ENCODE data around the gene IFRD2. TPM values are rescaled to one million over a fixed set of nuclear protein-coding genes. Genes with fewer than 3 reads are reported as not detected.

Gene IFRD2, protein sequence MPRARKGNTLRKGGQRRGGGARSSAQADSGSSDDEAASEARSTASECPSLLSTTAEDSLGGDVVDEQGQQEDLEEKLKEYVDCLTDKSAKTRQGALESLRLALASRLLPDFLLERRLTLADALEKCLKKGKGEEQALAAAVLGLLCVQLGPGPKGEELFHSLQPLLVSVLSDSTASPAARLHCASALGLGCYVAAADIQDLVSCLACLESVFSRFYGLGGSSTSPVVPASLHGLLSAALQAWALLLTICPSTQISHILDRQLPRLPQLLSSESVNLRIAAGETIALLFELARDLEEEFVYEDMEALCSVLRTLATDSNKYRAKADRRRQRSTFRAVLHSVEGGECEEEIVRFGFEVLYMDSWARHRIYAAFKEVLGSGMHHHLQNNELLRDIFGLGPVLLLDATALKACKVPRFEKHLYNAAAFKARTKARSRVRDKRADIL
- total RNA-seq (10 to 100 TPM; 46.7 to 59.1 (median 52.7) TPM), polyA plus RNA-seq (10 to 100 TPM; 24.5 to 73.1 (median 31.2) TPM)

DNA sequence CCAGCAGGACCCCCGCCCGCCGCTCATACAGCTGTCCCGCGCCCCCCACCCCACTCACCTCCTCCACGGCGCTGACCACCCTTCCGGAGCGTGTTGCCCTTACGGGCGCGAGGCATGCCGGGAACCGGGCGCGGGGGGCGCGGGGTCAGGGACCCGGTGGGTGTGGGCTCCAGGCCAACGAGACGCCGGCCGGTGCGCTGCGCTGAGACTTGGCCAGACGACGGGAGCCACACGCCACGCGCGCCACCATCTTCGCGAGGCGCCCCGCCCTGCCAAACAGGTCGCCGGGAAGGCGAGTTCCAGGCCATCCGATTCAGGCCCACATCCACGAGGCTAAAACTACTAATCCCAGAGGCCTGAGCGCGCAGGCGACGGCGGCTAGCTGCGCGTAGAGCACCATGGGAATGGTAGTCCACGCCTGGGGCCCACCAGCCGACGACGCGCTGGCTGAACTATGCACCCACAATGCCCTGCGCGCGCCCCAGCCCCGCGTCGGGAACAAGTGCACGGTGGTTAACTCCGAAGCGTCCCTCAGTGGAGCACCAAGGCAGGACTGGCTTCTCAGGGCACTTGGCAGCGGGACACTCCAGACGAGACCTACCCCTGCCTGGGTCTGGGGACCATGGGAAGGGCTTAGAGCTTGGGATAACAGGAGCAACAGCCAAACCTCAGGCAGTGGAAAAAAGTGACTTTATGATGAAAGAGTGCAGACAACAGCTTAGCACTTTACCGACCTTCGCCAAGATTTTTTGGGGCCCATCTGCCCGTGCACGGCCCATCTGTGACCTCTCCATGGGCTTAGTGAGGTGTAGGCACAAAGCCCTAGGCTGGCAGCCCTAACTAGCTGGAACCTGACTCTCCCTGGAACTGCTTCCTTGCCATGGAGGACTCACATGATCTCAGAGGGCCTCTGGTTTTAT is at the start of gene IFRD2:
IFRD2 (minus strand) TSS at position 271 of the 920 bp plus-strand sequence; CDS start at position 116, 155 bp downstream.
- no peak for TF ChIP-seq EP300 (IDR thresholded peaks at IDR 0.05)
- peak; percentile 73 to 94 (median 83) for TF ChIP-seq POLR2AphosphoS5 (IDR thresholded peaks at IDR 0.05)
- TF ChIP-seq, protein P1, sequence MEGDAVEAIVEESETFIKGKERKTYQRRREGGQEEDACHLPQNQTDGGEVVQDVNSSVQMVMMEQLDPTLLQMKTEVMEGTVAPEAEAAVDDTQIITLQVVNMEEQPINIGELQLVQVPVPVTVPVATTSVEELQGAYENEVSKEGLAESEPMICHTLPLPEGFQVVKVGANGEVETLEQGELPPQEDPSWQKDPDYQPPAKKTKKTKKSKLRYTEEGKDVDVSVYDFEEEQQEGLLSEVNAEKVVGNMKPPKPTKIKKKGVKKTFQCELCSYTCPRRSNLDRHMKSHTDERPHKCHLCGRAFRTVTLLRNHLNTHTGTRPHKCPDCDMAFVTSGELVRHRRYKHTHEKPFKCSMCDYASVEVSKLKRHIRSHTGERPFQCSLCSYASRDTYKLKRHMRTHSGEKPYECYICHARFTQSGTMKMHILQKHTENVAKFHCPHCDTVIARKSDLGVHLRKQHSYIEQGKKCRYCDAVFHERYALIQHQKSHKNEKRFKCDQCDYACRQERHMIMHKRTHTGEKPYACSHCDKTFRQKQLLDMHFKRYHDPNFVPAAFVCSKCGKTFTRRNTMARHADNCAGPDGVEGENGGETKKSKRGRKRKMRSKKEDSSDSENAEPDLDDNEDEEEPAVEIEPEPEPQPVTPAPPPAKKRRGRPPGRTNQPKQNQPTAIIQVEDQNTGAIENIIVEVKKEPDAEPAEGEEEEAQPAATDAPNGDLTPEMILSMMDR (IDR thresholded peaks at IDR 0.05): no peak
- TF ChIP-seq POLR2A (IDR thresholded peaks at IDR 0.05): peak in 1 of 2 donors; percentile 53
- Histone ChIP-seq H3K36me3 (peaks cover 15 to 32% (median 25%) of the 10 kb centered on the region in 4 donors), H3K4me1 (peaks cover 0 to 31% (median 26%) of the 10 kb centered on the region in 4 donors), H3K27ac (peak within 1 kb of the TSS; percentile 88 to 95 (median 91)), H3K9me3 (no peaks in the 10 kb centered on the region), H3K4me3 (peak within 1 kb of the TSS; percentile 85 to 100 (median 92)), H3K27me3 (no peaks in the 10 kb centered on the region)
- 1 to 2% methylated on average over 67 of the region's 67 CpGs for WGBS, 2 donors
- peak; percentile 99 for DNase-seq
- intact Hi-C loops (cut with DNase I): no loop called here

DNA sequence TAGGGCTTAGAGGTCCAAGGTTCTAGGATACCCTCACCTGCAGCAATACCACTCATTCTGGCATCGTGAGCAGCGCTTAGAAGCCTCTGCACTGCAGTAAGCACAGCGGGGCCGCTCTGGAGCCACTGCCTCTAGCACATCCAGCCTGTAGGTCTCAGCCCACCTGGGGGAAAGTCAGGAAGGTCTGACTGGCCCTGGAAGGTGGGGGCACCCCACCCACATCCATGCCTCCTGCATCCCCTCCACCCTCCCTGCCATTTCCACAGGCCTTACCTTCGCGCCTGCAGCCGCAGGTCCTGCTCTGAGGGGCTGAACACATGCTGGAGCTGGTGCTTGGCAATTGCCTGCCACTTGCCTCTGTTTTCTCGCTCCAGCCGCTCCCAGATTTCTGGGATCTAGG is 49.3 kb upstream of the IFRD2 start:
- 87 to 90% methylated on average over 9 of the region's 9 CpGs for WGBS, 2 donors
- DNase-seq: no peak
- H3K36me3 ChIP-seq: no peaks in the 10 kb centered on the region
- intact Hi-C loops (cut with DNase I): no loop called here
- no peak for TF ChIP-seq EP300 (IDR thresholded peaks at IDR 0.05)
- no peak for TF ChIP-seq POLR2AphosphoS5 (IDR thresholded peaks at IDR 0.05)
- TF ChIP-seq POLR2A (IDR thresholded peaks at IDR 0.05): no peak
- TF ChIP-seq, protein P1 (IDR thresholded peaks at IDR 0.05): no peak
- no peaks in the 10 kb centered on the region for H3K9me3 ChIP-seq
- H3K4me3 ChIP-seq: peak overlapping the region in 3 of 4 donors; percentile 52 to 62 (median 57)
- H3K27me3 ChIP-seq: no peaks in the 10 kb centered on the region
- peaks cover 0 to 57% (median 54%) of the 10 kb centered on the region in 4 donors for H3K4me1 ChIP-seq
- peak overlapping the region; percentile 93 to 100 (median 98) for H3K27ac ChIP-seq

DNA sequence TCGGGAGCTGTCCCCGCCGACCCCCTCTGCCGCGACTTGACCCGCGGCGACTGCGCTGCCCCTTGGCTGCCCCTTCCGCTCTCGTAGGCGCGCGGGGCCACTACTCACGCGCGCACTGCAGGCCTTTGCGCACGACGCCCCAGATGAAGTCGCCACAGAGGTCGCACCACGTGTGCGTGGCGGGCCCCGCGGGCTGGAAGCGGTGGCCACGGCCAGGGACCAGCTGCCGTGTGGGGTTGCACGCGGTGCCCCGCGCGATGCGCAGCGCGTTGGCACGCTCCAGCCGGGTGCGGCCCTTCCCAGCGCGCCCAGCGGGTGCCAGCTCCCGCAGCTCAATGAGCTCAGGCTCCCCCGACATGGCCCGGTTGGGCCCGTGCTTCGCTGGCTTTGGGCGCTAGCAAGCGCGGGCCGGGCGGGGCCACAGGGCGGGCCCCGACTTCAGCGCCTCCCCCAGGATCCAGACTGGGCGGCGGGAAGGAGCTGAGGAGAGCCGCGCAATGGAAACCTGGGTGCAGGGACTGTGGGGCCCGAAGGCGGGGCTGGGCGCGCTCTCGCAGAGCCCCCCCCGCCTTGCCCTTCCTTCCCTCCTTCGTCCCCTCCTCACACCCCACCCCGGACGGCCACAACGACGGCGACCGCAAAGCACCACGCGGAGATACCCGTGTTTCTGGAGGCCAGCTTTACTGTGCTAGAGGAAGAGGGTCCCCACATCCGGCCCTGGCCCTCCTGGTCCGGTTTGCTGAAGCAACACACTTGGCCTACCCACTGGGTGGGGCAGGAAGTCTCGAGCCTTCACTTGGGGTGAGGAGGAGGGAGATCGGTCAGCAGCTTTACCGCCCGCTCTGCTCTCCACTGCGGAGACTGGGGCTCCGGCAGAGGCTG is 48.5 kb upstream of the IFRD2 start, which contains the start of gene RASSF1:
RASSF1 (minus strand) TSS at position 389 of the 882 bp plus-strand sequence; CDS start at position 358, 31 bp downstream.
- TF ChIP-seq POLR2AphosphoS5 (IDR thresholded peaks at IDR 0.05) (peak; percentile 40 to 71 (median 64)), POLR2A (IDR thresholded peaks at IDR 0.05) (peak; percentile 18 to 43)
- TF ChIP-seq, protein P1 (IDR thresholded peaks at IDR 0.05): no peak
- Histone ChIP-seq H3K27ac (peak within 1 kb of the TSS; percentile 93 to 100 (median 98)), H3K27me3 (no peaks in the 10 kb centered on the region), H3K4me1 (peaks cover 0 to 61% (median 59%) of the 10 kb centered on the region in 4 donors), H3K36me3 (no peaks in the 10 kb centered on the region), H3K4me3 (peak within 1 kb of the TSS; percentile 34 to 62 (median 54)), H3K9me3 (no peaks in the 10 kb centered on the region)
- intact Hi-C loops (cut with DNase I): no loop called here
- WGBS, 2 donors: 4 to 10% methylated on average over 85 of the region's 85 CpGs
- DNase-seq: peak; percentile 92

DNA sequence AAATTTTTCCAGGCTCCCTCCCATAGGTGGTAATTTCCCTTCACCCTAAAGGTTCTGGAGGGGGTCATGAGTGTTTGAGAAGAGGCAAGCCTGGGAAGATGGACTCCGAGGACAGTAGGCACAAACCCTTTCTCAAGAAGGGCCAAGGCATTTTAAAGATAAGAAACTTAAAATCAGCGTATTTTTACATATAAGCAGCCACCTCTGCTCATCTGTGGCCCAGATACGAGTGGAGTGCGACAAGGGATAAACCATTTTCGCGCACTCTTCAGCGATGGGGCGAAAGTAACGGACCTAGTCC is 47.9 kb upstream of the IFRD2 start:
- Histone ChIP-seq H3K4me1 (peaks cover 0 to 61% (median 59%) of the 10 kb centered on the region in 4 donors), H3K27ac (peak overlapping the region; percentile 93 to 100 (median 98)), H3K36me3 (no peaks in the 10 kb centered on the region), H3K27me3 (no peaks in the 10 kb centered on the region), H3K4me3 (peak overlapping the region; percentile 34 to 62 (median 54)), H3K9me3 (no peaks in the 10 kb centered on the region)
- no peak for DNase-seq
- intact Hi-C loops (cut with DNase I): no loop called here
- TF ChIP-seq EP300 (IDR thresholded peaks at IDR 0.05): no peak
- no peak for TF ChIP-seq POLR2AphosphoS5 (IDR thresholded peaks at IDR 0.05)
- no peak for TF ChIP-seq POLR2A (IDR thresholded peaks at IDR 0.05)
- TF ChIP-seq, protein P1 (IDR thresholded peaks at IDR 0.05): no peak
- 23 to 55% methylated on average over 9 of the region's 9 CpGs for WGBS, 2 donors

Data from sigmoid colon (tissue), 7 donors.